Endothelial cell (in vitro differentiated cells): ENCODE measurements around the gene TEX54. TPM values are rescaled to one million over a fixed set of nuclear protein-coding genes. Genes with fewer than 3 reads are reported as not detected.

ENCODE experiments used
- DNase-seq: peaks from one replicate; pipeline ENCODE4 v3.0.0; 2021; ENCODE audit warnings: low spot score
- H3K27ac Mint-ChIP-seq: one replicate; pipeline ENCODE4 v1.8.0; 2021; ENCODE audit warnings: mixed read lengths, inconsistent platforms; ENCODE audit not compliant: unreplicated experiment
- H3K27me3 Mint-ChIP-seq: one replicate; pipeline ENCODE4 v1.8.0; 2021; ENCODE audit warnings: mild to moderate bottlenecking, moderate library complexity, mixed read lengths, inconsistent platforms; ENCODE audit not compliant: unreplicated experiment
- H3K36me3 Mint-ChIP-seq: one replicate; pipeline ENCODE4 v1.8.0; 2021; ENCODE audit warnings: mild to moderate bottlenecking, low read depth, mixed read lengths, inconsistent platforms; ENCODE audit not compliant: unreplicated experiment
- H3K4me1 Mint-ChIP-seq: one replicate; pipeline ENCODE4 v1.8.0; 2021; ENCODE audit warnings: mild to moderate bottlenecking, mixed read lengths, inconsistent platforms; ENCODE audit not compliant: unreplicated experiment
- H3K4me3 Mint-ChIP-seq: one replicate; pipeline ENCODE4 v1.8.0; 2021; ENCODE audit warnings: mild to moderate bottlenecking, mixed read lengths, inconsistent platforms; ENCODE audit not compliant: unreplicated experiment
- H3K9me3 Mint-ChIP-seq: one replicate; pipeline ENCODE4 v1.8.0; 2021; ENCODE audit warnings: mixed read lengths, inconsistent platforms; ENCODE audit not compliant: unreplicated experiment
- CTCF ChIP-seq: fragments of 200-600 bp; sonication (generic); IDR thresholded peaks from one replicate; pipeline ENCODE4 v1.5.0; 2021; ENCODE audit warnings: antibody characterized with exemption; ENCODE audit not compliant: unreplicated experiment
- long read RNA-seq: library from polyadenylated mRNA; unstranded; transcript quantifications from one replicate; pipeline ENCODE4 v2.0.0, GENCODE V29; 2020; ENCODE audit not compliant: unreplicated experiment
- total RNA-seq: library from RNA; stranded (reverse); fragmentation: NEBNext Ultra II Directional; extraction: Animal tissue kit (Norgen Biotek cat#: 25700); gene quantifications from one replicate; pipeline ENCODE4 v1.2.1, GENCODE V29; 2021; ENCODE audit not compliant: unreplicated experiment

Gene TEX54
- total RNA-seq: not detected
- long read RNA-seq: 0 reads

GRCh38 chr11:62832336-62833234, at the start of gene TEX54:
TEX54 (minus strand) TSS chr11:62832841.
- Mint-ChIP-seq H3K27me3 (peaks cover 15% of the 10 kb centered on the region), H3K36me3 (peaks cover 30% of the 10 kb centered on the region), H3K9me3 (no peaks in the 10 kb centered on the region), H3K27ac (peak within 1 kb of the TSS; percentile 99), H3K4me3 (peak within 1 kb of the TSS; percentile 99), H3K4me1 (peaks cover 23% of the 10 kb centered on the region)
- DNase-seq: peak; percentile 13
- no peak for TF ChIP-seq CTCF

GRCh38 chr11:62882431-62882749, 49.7 kb upstream of the TEX54 start:
- no peak for TF ChIP-seq CTCF
- peaks cover 51% of the 10 kb centered on the region for H3K36me3 Mint-ChIP-seq
- no peak for DNase-seq
- H3K9me3 Mint-ChIP-seq: no peaks in the 10 kb centered on the region
- peaks cover 53% of the 10 kb centered on the region for H3K4me1 Mint-ChIP-seq
- peak overlapping the region; percentile 100 for H3K4me3 Mint-ChIP-seq
- peak overlapping the region; percentile 99 for H3K27ac Mint-ChIP-seq
- peaks cover 16% of the 10 kb centered on the region for H3K27me3 Mint-ChIP-seq

- peaks cover 47% of the 10 kb centered on the region for H3K36me3 Mint-ChIP-seq
- peak overlapping the region; percentile 99 for H3K27ac Mint-ChIP-seq
Observed at GRCh38 chr11:62881579-62882430, 49.2 kb upstream of the TEX54 start.

GRCh38 chr11:62880803-62881578, 48.4 kb upstream of the TEX54 start, which contains the start of gene SLC3A2:
SLC3A2 (plus strand) TSS chr11:62880896; CDS start chr11:62881024, 128 bp downstream.
- Mint-ChIP-seq H3K4me3 (peak within 1 kb of the TSS; percentile 100), H3K4me1 (peaks cover 58% of the 10 kb centered on the region), H3K9me3 (no peaks in the 10 kb centered on the region), H3K36me3 (peaks cover 46% of the 10 kb centered on the region), H3K27me3 (peaks cover 16% of the 10 kb centered on the region), H3K27ac (peak within 1 kb of the TSS; percentile 99)
- DNase-seq: peak; percentile 87
- peak; percentile 59 for TF ChIP-seq CTCF

More at GRCh38 chr11:62881579-62882430, 49.2 kb upstream of the TEX54 start:
- H3K27me3 Mint-ChIP-seq: peaks cover 16% of the 10 kb centered on the region
- peak; percentile 81 for DNase-seq
- no peaks in the 10 kb centered on the region for H3K9me3 Mint-ChIP-seq
- H3K4me1 Mint-ChIP-seq: peaks cover 58% of the 10 kb centered on the region
- no peak for TF ChIP-seq CTCF
- H3K4me3 Mint-ChIP-seq: peak overlapping the region; percentile 100
